Epithelial cell of prostate (primary cell): Measurements from ENCODE around the gene B3GAT2.
A peak's percentile ranks its signal among the peaks of the same experiment; 100 is the strongest.

Experiments used
- DNase-seq: peaks from one replicate; pipeline ENCODE4 v3.0.0-alpha.2; 2011; ENCODE audit warnings: low read depth, low spot score
- H3K27ac ChIP-seq: fragments of 450-650 bp; 2 replicates; pipeline ENCODE4 v1.5.1; 2017; ENCODE audit warnings: mild to moderate bottlenecking

Gene B3GAT2

DNA sequence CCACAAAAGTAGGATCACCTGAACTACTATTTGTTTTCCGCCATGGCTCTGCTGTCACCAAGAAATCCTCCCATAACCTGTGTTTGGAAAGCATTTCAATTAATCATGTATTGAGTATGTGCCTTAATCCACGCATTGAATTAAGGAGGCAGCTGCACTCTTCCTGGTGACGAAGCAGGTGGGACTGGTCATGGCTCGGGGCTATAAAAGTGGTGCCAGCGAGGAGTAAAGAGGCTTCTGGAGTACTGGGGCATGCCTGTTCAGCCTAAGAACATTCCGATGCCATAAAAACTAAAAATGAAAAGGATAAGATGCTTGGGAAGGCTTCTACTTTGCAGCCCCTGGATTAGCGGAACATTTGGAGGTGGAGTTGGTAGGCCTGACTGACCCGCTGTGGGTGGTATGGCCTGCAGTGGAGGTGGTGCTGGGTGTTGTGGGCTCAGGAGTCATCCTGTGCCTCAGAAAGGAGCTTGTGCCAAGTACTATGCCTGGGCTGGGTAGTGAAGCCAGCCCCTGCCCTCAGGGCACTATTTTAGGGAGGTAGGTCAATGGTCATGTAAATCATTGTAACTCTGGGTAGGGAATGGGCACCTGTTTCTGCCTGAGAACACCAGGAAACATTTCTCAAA is 110.5 kb downstream of the B3GAT2 start:
- no peak overlapping the region for H3K27ac ChIP-seq
- DNase-seq = no peak

DNA sequence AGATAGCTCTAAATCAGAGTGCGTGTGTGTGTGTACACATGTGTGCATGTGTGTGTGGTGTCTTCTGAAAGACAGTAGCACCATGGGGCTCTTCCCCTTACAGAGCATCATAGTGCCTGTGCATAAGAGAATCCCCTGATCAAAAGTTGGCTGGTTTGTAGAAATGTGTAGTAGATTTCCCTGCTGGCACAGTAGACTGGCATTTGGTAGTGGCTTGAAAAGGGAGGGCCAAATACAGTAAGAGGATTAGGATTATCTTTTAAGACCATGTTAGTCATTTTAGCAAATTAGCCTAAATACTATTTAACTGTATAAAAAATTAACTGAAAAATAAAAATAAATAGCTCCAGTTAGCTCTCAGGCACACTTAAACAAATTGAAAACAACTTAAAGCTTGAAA is 112.6 kb downstream of the B3GAT2 start:
- DNase-seq = no peak
- H3K27ac ChIP-seq = no peak overlapping the region

DNA sequence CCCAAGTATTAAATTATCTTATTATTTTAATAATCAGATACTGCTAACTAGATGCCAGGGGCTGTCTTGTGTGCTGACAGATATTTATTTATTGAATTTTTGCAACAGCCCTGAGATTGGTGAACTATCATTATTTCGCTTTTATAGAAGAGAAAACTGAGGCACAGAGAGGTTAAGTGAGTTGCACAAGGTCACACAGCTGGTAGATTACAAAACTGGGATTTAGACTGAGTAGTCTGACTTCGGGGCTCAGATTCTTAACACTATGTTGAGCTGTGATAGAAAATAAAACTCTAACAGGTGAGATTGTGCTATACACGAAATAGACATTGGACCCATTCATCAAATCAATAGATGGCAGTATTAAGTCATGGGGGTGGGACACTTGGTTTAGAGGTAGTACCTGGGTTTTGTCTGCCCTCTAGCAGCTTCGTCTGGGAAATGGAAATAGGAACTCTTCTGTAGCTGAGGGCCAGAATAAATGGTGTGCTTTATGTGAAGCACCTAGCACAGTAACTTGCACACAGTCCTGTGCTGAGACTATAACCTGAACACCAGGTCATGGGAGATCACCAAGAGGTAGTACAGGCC is 113.4 kb downstream of the B3GAT2 start:
- DNase-seq = no peak
- H3K27ac ChIP-seq = no peak overlapping the region

DNA sequence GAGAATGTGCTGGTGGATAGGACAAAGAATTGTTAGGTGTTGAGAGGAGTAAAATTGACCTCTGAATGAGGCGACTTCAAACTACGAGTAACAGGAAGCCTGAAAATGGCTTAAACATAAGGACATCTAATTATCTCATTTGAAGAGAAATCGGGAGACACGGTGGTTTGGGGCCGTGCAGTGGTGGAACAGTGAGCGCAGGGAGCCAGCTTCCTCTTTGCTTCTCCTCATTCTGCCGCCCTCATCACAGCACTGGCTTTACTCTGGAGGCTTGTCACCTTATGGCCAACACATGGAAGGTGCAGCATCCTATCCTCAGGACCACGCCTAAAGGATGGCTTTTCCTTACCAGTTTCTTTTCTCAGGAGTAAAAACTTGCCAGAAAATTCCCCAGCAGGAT is 114.3 kb downstream of the B3GAT2 start:
- H3K27ac ChIP-seq = no peak overlapping the region
- no peak for DNase-seq

DNA sequence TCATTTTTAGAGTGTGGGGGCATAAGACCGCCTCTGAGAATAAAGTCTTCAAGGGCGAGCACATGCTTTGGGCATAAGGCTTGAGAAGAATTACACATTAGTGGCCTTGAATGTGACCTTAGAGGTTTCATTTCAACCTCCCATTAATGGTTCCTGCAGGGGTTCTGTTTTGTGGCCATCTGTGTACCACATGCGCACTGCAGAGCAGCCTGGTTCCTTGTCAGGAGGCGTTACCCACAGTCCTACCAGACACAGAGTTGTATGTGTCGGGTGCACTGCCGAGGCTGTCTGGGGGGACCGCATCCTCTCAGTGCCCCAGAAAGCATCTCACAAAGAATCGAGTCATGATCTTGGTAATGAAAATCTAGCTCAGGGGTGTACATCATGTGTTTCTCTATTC is 115.7 kb downstream of the B3GAT2 start:
- no peak overlapping the region for H3K27ac ChIP-seq
- no peak for DNase-seq

DNA sequence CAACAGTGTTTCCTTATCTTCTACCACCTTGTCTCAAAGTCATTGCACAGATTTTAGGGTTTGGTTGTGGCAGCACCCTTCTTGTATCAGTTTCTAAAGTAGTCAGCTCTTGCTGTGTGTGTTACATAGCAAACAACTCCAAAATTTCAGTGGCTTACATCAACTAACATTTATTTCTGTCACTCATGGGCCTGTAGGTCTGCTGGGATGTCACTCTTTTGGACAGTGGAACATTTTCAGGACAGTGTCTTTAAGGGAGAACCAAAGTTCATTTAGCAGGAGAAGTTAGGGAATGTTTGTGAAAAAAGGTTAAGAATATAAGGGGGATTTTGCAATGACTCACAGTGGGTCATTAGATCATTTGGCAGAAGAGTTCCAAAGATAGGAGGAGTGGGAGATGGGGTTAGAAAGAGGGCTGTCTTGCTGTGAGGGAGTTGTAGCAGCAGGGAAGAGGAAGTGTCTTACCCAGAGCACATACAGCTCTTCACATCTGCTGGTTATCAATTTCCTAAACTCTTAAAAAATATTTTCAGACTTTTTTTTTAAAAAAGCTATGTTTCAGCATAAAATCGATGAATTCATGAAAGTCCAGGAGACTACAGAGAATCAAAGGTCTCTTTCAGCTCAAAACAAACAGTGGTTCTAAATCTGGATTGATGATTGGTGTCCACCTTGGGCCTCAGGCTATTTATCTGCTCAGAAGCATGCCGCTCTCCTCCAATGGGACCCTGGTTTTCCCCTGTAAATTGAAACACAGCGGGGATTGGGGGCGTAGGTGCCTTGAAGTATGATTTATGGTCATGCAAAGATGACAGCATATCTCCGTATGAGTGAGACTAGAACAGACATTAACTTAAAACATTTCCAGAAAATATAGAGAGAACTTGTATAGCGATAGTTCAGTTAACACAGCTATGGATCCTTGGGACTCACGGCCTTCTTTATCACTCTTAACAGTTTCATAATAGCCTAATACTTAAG is 117.3 kb downstream of the B3GAT2 start:
- DNase-seq = no peak
- no peak overlapping the region for H3K27ac ChIP-seq

DNA sequence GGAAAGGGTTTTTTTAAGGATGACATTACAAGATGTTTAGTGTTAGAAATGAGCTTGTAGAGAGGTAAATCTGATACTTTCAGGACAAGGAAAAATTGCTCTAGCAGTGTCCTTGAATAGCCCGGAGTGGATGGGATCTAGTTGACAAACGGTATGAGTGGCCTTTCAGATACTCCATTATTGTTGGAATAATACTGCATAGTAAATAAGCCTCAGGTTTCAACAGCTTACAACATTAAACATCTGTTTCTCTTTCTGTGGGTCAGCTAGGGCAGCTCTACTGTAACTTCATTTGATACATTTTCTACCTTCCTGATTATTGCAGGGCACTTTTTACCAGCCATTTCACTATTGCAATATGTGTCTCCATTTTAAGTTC is 118.0 kb downstream of the B3GAT2 start:
- no peak for DNase-seq
- no peak overlapping the region for H3K27ac ChIP-seq

DNA sequence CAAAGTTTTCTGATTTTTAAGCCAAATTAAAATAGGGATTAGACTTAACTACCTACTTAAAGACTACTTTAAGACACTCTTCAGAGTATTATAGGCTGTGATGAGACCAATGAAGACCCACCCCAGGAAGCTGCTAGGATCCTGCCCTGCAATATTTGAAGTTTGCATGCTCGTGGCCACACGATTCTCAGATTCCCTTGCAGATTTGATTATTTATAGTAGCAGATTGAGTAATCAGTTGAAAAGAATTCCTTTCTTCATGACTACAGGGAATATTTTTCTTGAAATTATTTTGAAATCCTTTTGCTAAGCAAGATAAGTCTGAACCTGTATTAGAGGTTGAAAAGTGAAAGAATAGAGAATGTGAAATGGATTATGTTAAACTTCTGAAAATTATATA is 122.3 kb downstream of the B3GAT2 start:
- no peak overlapping the region for H3K27ac ChIP-seq
- no peak for DNase-seq

DNA sequence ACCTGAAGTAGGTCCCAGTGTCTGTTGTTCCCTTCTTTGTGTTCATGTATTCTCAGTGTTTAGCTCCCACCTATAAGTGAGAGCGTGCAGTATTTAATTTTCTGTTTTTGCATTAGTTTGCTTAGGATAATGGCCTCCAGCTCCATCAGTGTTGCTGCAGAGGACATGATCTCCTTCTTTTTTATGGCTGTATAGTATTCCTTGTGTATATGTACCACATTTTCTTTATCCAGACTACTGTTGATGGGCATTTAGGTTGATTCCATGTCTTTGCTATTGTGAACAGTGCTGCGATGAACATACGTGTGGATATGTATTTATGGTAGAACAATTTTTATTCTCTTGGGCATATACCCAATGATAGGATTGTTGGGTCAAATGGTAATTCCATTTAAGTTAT is 125.4 kb downstream of the B3GAT2 start:
- no peak overlapping the region for H3K27ac ChIP-seq
- no peak for DNase-seq

DNA sequence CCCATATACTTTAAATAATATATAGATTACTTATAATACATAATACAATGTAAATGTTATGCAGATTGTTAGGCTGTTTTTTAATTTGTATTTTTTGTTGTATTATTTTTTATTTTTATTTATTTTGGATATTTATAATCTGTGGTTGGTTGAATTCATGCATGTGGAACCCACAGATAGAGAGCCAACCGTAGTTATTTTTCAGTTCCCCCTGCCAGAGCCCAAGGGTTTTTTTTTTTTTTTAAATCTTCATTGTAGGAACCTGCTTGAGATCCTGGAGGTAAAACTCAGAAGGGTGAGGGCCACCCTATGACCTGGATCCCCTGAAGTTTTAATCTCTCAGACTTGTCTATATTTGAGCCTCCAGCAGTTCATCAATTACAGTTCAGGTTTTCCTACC is 133.2 kb downstream of the B3GAT2 start:
- H3K27ac ChIP-seq = no peak overlapping the region
- DNase-seq = no peak

DNA sequence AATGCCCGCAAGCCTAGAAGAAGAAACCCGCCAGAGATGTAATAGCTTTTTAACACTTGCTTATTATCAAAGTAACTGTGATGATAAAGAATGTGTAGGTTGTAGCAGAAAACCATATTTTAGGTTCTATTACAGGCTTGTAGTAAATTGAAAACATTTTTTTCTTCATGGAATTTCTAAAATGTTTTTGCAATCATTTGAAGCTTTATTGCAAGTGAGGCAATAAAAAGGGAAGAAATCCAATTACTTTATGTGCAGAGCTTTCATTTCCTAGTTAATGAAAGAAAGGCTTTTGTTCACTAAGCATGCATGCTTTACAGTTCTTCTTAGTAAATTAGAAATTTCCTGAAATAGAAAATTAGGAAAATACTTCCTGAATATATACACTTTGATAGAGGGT is 135.1 kb downstream of the B3GAT2 start:
- DNase-seq = no peak
- no peak overlapping the region for H3K27ac ChIP-seq

DNA sequence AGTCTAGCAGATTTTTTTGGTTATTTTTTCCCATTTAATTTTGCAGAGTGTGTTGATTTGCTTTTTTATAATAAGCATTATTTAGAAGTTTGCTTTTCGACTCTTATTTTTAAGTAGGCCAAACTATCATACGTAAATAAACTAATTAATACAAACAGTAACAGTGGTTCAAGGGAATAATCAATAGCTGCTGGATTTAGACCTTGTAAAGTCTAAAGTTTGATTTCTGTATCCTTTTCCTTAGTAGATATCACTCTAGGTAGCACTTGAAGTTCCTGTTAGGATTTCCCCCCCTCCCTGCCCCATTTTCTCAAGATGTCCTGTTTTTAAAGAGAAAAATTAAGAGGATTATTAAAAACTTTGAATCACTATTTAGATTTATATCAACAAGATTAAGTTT is 136.1 kb downstream of the B3GAT2 start:
- DNase-seq = no peak
- H3K27ac ChIP-seq = no peak overlapping the region

DNA sequence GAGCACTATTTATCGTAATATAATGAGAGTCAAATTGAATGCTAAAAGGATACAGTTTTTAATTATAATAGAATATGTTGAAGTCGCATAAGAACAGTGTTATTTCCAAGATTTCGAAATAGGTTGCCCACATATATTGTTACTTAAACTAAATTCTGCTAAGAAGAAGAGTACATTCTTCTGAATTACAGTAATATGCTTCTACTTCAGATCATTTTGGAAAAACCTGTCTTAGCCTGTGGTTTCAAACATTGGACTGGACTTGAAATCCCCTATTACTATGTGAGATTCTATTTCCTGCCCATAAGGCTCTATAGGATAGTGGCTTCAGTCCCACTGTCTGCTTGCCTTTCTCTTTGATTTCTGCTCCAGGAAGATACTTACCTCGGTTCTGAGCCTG is 137.2 kb downstream of the B3GAT2 start:
- no peak for DNase-seq
- no peak overlapping the region for H3K27ac ChIP-seq

DNA sequence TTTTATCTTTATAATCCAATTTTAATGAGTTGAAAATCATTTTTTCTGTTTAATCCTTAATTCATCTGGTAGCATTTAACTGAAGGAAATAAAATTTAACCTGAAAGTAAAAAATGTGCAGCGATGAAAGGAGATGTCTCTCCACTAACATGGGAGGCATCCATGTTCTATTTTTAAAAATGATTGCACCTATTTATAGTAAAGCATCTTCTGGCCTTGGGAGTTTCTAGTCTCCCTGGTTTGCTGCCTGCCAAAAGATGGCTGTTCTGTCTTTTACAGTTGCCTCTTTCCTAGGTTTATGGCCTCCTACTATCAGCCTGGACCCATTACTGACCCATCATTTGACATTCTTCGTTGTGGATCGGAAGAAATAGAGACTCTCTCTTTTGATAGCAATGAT is 143.0 kb downstream of the B3GAT2 start:
- no peak for DNase-seq
- no peak overlapping the region for H3K27ac ChIP-seq

DNA sequence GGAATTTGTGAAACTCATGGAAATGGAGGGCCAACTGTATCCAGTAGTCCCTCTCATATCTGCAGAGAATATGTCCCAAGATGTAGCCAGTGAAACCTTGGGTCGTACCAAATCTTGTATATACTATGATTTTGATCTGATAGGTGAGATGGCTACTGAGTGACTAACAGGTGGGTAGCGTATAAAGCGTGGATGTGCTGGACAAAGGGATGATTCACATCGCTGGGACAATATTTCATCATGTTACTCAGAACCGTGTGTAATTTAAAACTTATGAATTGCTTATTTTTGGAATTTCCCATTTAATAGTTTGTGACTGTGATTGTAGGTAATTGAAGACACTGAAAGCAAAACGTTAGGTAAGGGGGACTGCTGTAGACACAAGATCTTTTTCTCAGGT is 145.1 kb downstream of the B3GAT2 start:
- H3K27ac ChIP-seq = no peak overlapping the region
- peak; percentile 2 for DNase-seq
